Nephron progenitor cell (in vitro differentiated cells): Measurements from ENCODE around the gene SOAT2.

ENCODE experiments used
- DNase-seq: peaks from one replicate; pipeline ENCODE4 v3.0.0; 2021
- H3K27ac Mint-ChIP-seq: 2 replicates; pipeline ENCODE4 v1.8.0; 2021; ENCODE audit warnings: mild to moderate bottlenecking, moderate library complexity, mixed read lengths
- H3K27me3 Mint-ChIP-seq: 2 replicates; pipeline ENCODE4 v1.8.0; 2021; ENCODE audit warnings: mild to moderate bottlenecking, low read depth, mixed read lengths; ENCODE audit not compliant: poor library complexity
- H3K36me3 Mint-ChIP-seq: 2 replicates; pipeline ENCODE4 v1.8.0; 2021; ENCODE audit warnings: low read depth, mixed read lengths
- H3K4me1 Mint-ChIP-seq: 2 replicates; pipeline ENCODE4 v1.8.0; 2021; ENCODE audit warnings: mixed read lengths
- H3K4me3 Mint-ChIP-seq: 2 replicates; pipeline ENCODE4 v1.8.0; 2021; ENCODE audit warnings: mild to moderate bottlenecking, moderate library complexity, mixed read lengths
- H3K9me3 Mint-ChIP-seq: 2 replicates; pipeline ENCODE4 v1.8.0; 2021; ENCODE audit warnings: mild to moderate bottlenecking, moderate library complexity, mixed read lengths
- CTCF ChIP-seq: fragments of 200-600 bp; sonication (generic); IDR thresholded peaks from 2 replicates; pipeline ENCODE4 v1.5.0; 2021; ENCODE audit warnings: antibody characterized with exemption

The SOAT2 gene

GRCh38 chr12:53096759-53097158 lies 6.5 kb upstream of the SOAT2 start:
- H3K4me1 Mint-ChIP-seq = peaks cover 48% of the 10 kb centered on the region
- H3K27me3 Mint-ChIP-seq = peaks cover 53% of the 10 kb centered on the region
- no peak overlapping the region for H3K27ac Mint-ChIP-seq
- no peaks in the 10 kb centered on the region for H3K9me3 Mint-ChIP-seq
- no peak for DNase-seq
- no peak for TF ChIP-seq CTCF
- peak overlapping the region; percentile 87 for H3K4me3 Mint-ChIP-seq
- no peaks in the 10 kb centered on the region for H3K36me3 Mint-ChIP-seq

GRCh38 chr12:53097207-53097563 lies 6.1 kb upstream of the SOAT2 start:
- Mint-ChIP-seq H3K4me3 (peak overlapping the region; percentile 87), H3K4me1 (peaks cover 51% of the 10 kb centered on the region), H3K9me3 (no peaks in the 10 kb centered on the region), H3K36me3 (no peaks in the 10 kb centered on the region), H3K27me3 (peaks cover 53% of the 10 kb centered on the region), H3K27ac (no peak overlapping the region)
- no peak for TF ChIP-seq CTCF
- DNase-seq = no peak

GRCh38 chr12:53097564-53098353 lies 5.5 kb upstream of the SOAT2 start, which contains the start of gene IGFBP6:
Gene IGFBP6 (plus strand): TSS chr12:53097667. CDS start chr12:53097718, 51 bp downstream.
- no peaks in the 10 kb centered on the region for H3K36me3 Mint-ChIP-seq
- TF ChIP-seq CTCF = no peak
- H3K27me3 Mint-ChIP-seq = peaks cover 53% of the 10 kb centered on the region
- peak within 1 kb of the TSS; percentile 87 for H3K4me3 Mint-ChIP-seq
- DNase-seq = peak; percentile 81
- peaks cover 57% of the 10 kb centered on the region for H3K4me1 Mint-ChIP-seq
- H3K27ac Mint-ChIP-seq = no peak within 1 kb of the TSS
- H3K9me3 Mint-ChIP-seq = no peaks in the 10 kb centered on the region

GRCh38 chr12:53098354-53098981 lies 4.8 kb upstream of the SOAT2 start:
- peak overlapping the region; percentile 86 for H3K4me3 Mint-ChIP-seq
- DNase-seq = no peak
- TF ChIP-seq CTCF = no peak
- no peaks in the 10 kb centered on the region for H3K9me3 Mint-ChIP-seq
- no peak overlapping the region for H3K27ac Mint-ChIP-seq
- peaks cover 64% of the 10 kb centered on the region for H3K4me1 Mint-ChIP-seq
- peaks cover 48% of the 10 kb centered on the region for H3K27me3 Mint-ChIP-seq
- no peaks in the 10 kb centered on the region for H3K36me3 Mint-ChIP-seq

GRCh38 chr12:53099071-53099882 lies 4.0 kb upstream of the SOAT2 start:
- H3K4me3 Mint-ChIP-seq = peak overlapping the region; percentile 86
- DNase-seq = peak; percentile 90
- H3K27ac Mint-ChIP-seq = no peak overlapping the region
- H3K9me3 Mint-ChIP-seq = no peaks in the 10 kb centered on the region
- peaks cover 64% of the 10 kb centered on the region for H3K4me1 Mint-ChIP-seq
- no peaks in the 10 kb centered on the region for H3K36me3 Mint-ChIP-seq
- peak; percentile 98 for TF ChIP-seq CTCF
- peaks cover 43% of the 10 kb centered on the region for H3K27me3 Mint-ChIP-seq
